Endothelial cell of umbilical vein (primary cell): ENCODE data around the gene TOLLIP.

Experiments used
- GATA2 ChIP-seq: IDR thresholded peaks from 2 replicates; pipeline ENCODE4 v1.7.0; 2011; ENCODE audit warnings: low read depth, mild to moderate bottlenecking, moderate library complexity, mixed read lengths, low read length; ENCODE audit not compliant: insufficient read length, insufficient read depth
- MAX ChIP-seq: IDR thresholded peaks from 2 replicates; pipeline ENCODE4 v1.6.1; 2011; ENCODE audit not compliant: insufficient read depth, insufficient read length
- POLR2A ChIP-seq: IDR thresholded peaks from 2 replicates; pipeline ENCODE4 v1.6.1; 2012; ENCODE audit warnings: low read depth, mild to moderate bottlenecking, control low read depth, low read length
- POLR2AphosphoS5 ChIP-seq: IDR thresholded peaks from 2 replicates; pipeline ENCODE4 v1.6.1; 2012; ENCODE audit warnings: low read depth, mild to moderate bottlenecking, control low read depth, low read length, moderate library complexity; ENCODE audit not compliant: insufficient read depth
- TF ChIP-seq, protein P1 (sequence below), 2 donors: IDR thresholded peaks; 1 replicate in 1 of 2; 2 replicates in 1 of 2; pipeline ENCODE4 v1.5.1; 2011; ENCODE audit warnings: low read length in 2 of 2, mild to moderate bottlenecking in 2 of 2, moderate library complexity in 2 of 2, control low read depth in 1 of 2, inconsistent platforms in 1 of 2, low read depth in 1 of 2; ENCODE audit not compliant: insufficient read depth in 1 of 2; ENCODE audit errors: extremely low read depth in 1 of 2

DNA sequence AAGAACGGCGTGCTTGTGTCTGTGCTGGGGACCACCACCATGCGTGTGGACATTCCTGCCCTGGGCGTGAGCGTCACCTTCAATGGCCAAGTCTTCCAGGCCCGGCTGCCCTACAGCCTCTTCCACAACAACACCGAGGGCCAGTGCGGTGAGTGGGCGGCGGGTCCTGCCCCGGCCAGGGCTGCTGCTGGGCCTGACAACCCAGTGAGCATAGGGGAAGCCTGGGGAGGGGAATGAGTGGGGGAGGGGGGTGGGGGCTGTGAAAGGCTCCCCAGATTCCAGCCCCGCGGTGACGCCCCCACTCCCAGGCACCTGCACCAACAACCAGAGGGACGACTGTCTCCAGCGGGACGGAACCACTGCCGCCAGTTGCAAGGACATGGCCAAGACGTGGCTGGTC lies 54.7 kb downstream of the TOLLIP start:
- TF ChIP-seq, protein P1, sequence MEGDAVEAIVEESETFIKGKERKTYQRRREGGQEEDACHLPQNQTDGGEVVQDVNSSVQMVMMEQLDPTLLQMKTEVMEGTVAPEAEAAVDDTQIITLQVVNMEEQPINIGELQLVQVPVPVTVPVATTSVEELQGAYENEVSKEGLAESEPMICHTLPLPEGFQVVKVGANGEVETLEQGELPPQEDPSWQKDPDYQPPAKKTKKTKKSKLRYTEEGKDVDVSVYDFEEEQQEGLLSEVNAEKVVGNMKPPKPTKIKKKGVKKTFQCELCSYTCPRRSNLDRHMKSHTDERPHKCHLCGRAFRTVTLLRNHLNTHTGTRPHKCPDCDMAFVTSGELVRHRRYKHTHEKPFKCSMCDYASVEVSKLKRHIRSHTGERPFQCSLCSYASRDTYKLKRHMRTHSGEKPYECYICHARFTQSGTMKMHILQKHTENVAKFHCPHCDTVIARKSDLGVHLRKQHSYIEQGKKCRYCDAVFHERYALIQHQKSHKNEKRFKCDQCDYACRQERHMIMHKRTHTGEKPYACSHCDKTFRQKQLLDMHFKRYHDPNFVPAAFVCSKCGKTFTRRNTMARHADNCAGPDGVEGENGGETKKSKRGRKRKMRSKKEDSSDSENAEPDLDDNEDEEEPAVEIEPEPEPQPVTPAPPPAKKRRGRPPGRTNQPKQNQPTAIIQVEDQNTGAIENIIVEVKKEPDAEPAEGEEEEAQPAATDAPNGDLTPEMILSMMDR (IDR thresholded peaks at IDR 0.05; ENCODE audit: extremely low read depth in 1 of 2, insufficient read depth in 1 of 2, low read depth in 1 of 2, low read length in 2 of 2), result no peak
- TF ChIP-seq MAX (no peak), POLR2AphosphoS5 (no peak), GATA2 (no peak), POLR2A (no peak)
